SIG-M5 treated with dmso at 0.1 percent for 504 hours (cell line): ENCODE measurements around the gene MELK.
"Not testable (repeated sequence)": the region's sequence is repeated elsewhere in the genome, so short reads cannot be mapped to it uniquely, and the experiment has no call there.

Experiments used
- DNase-seq: peaks from one replicate; lab custom pipeline; 2025; ENCODE audit not compliant: unreplicated experiment; lab: John Stamatoyannopoulos, UW

MELK gene

GRCh38 chr9:36572515-36573418, at the start of gene MELK:
TSS of gene MELK (plus strand) at chr9:36572895. CDS start at chr9:36581682, 8,787 bp downstream.
- peak; percentile 72 for DNase-seq

- no peak for DNase-seq
These were observed 42.5 kb upstream of the MELK start for GRCh38 chr9:36530224-36530623.

- no peak for DNase-seq
These were observed 40.3 kb upstream of the MELK start for GRCh38 chr9:36532353-36532752.

- not testable (repeated sequence) for DNase-seq
These were observed 39.0 kb upstream of the MELK start for GRCh38 chr9:36533726-36534125.

GRCh38 chr9:36535107-36535506, 37.6 kb upstream of the MELK start:
- DNase-seq = no peak

- no peak for DNase-seq
These were observed 34.8 kb upstream of the MELK start for GRCh38 chr9:36537861-36538260.

GRCh38 chr9:36542355-36542754, 30.3 kb upstream of the MELK start:
- DNase-seq = no peak

- no peak for DNase-seq
These were observed 28.8 kb upstream of the MELK start for GRCh38 chr9:36543916-36544315.

- DNase-seq = no peak
These were observed 25.1 kb upstream of the MELK start for GRCh38 chr9:36547598-36547997.

- no peak for DNase-seq
These were observed 24.2 kb upstream of the MELK start for GRCh38 chr9:36548454-36548853.

GRCh38 chr9:36550135-36550534, 22.6 kb upstream of the MELK start:
- no peak for DNase-seq

- DNase-seq = not testable (repeated sequence)
These were observed 22.0 kb upstream of the MELK start for GRCh38 chr9:36550631-36551098.

GRCh38 chr9:36551129-36551528, 21.6 kb upstream of the MELK start:
- DNase-seq = no peak

GRCh38 chr9:36551910-36552309, 20.8 kb upstream of the MELK start:
- DNase-seq = peak; percentile 78

- DNase-seq = no peak
These were observed 13.5 kb upstream of the MELK start for GRCh38 chr9:36559036-36559695.

GRCh38 chr9:36560771-36561170, 11.9 kb upstream of the MELK start:
- DNase-seq = peak; percentile 20

GRCh38 chr9:36562801-36563200, 9.9 kb upstream of the MELK start:
- DNase-seq = not testable (repeated sequence)

GRCh38 chr9:36566813-36567221, 5.9 kb upstream of the MELK start:
- DNase-seq = no peak

GRCh38 chr9:36568681-36569080, 4.0 kb upstream of the MELK start:
- DNase-seq = not testable (repeated sequence)

GRCh38 chr9:36571333-36571732, 1.4 kb upstream of the MELK start:
- no peak for DNase-seq

- not testable (repeated sequence) for DNase-seq
These were observed 1.4 kb downstream of the MELK start for GRCh38 chr9:36574045-36574444.

GRCh38 chr9:36575411-36575882, 2.8 kb downstream of the MELK start:
- peak; percentile 28 for DNase-seq
